HUES48 (cell line): ENCODE measurements around the gene SNRK.

Experiments
- H3K27ac ChIP-seq: one replicate; pipeline ENCODE4 v1.7.0; 2013; ENCODE audit warnings: low read depth, low read length, inconsistent platforms
- H3K27me3 ChIP-seq: 2 replicates; pipeline ENCODE4 v1.6.1; 2013; ENCODE audit warnings: mild to moderate bottlenecking, low read length; ENCODE audit not compliant: control insufficient read depth, insufficient read depth
- H3K36me3 ChIP-seq: 2 replicates; pipeline ENCODE4 v1.6.1; 2013; ENCODE audit warnings: low read length; ENCODE audit not compliant: control insufficient read depth, insufficient read depth
- H3K4me1 ChIP-seq: 2 replicates; pipeline ENCODE4 v1.6.1; 2013; ENCODE audit warnings: mild to moderate bottlenecking, low read length; ENCODE audit not compliant: control insufficient read depth, insufficient read depth
- H3K4me3 ChIP-seq: 2 replicates; pipeline ENCODE4 v1.5.1; 2013; ENCODE audit warnings: mild to moderate bottlenecking, low read depth, low read length
- H3K9ac ChIP-seq: 2 replicates; pipeline ENCODE4 v1.6.1; 2013; ENCODE audit warnings: mild to moderate bottlenecking, low read depth, low read length, moderate library complexity
- H3K9me3 ChIP-seq: 2 replicates; pipeline ENCODE4 v1.6.1; 2013; ENCODE audit warnings: low read length; ENCODE audit not compliant: control insufficient read depth, insufficient read depth

SNRK gene

DNA sequence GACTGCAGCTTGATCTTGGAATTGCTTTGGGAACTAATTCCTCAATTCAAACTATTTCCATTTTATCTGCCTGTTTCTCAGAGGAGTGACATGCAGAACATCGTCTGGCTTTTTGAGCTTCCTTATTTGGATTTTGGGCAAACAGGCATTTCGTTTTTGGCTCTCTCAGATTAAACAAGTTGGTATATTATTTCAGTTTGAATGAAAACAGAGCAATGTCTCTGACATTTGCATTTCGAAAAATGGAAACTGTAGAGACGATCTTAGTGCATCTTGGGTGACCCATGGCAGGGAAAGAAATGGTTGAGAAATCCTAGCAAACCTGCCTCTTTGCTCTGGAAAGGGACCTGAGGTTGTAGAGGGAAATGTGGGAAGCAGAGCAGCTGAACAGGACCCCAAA, 33.0 kb upstream of the SNRK start:
- Histone ChIP-seq H3K4me3 (no peak overlapping the region), H3K4me1 (peaks cover 11% of the 10 kb centered on the region), H3K36me3 (no peaks in the 10 kb centered on the region), H3K9ac (no peak overlapping the region), H3K27ac (no peak overlapping the region), H3K9me3 (no peaks in the 10 kb centered on the region), H3K27me3 (no peaks in the 10 kb centered on the region)

DNA sequence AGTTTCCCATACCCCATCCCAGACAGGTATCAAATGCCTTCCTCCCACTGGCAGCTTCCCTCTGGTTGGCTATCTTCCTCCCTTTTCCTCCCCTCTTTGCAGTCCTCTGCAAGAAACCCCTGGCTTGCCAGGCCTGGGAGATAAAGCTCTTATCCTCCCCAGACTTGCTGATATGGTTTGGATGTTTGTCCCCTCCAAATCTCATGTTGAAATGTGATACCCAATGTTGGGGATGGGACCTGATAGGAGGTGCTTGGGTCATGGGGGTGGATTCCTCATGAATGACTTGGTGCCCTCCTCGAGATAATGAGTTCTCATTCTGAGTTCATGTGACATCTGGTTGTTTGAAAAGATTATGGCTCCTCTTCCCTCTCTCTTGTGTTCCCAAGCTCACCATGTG, 32.2 kb upstream of the SNRK start:
- Histone ChIP-seq H3K9me3 (no peaks in the 10 kb centered on the region), H3K9ac (no peak overlapping the region), H3K27ac (no peak overlapping the region), H3K4me3 (no peak overlapping the region), H3K36me3 (no peaks in the 10 kb centered on the region), H3K4me1 (peaks cover 9% of the 10 kb centered on the region), H3K27me3 (no peaks in the 10 kb centered on the region)

GRCh38 chr3:43255662-43256061, 30.7 kb upstream of the SNRK start:
- Histone ChIP-seq H3K9me3 (no peaks in the 10 kb centered on the region), H3K9ac (no peak overlapping the region), H3K4me3 (no peak overlapping the region), H3K27me3 (no peaks in the 10 kb centered on the region), H3K27ac (no peak overlapping the region), H3K4me1 (peaks cover 14% of the 10 kb centered on the region), H3K36me3 (no peaks in the 10 kb centered on the region)

- H3K4me1 ChIP-seq: 0 out of 2 replicates have a peak, but pooled peaks cover 5% of the 10 kb centered on the region
- no peaks in the 10 kb centered on the region for H3K9me3 ChIP-seq
- no peak overlapping the region for H3K27ac ChIP-seq
- no peaks in the 10 kb centered on the region for H3K36me3 ChIP-seq
- no peak overlapping the region for H3K9ac ChIP-seq
- H3K27me3 ChIP-seq: no peaks in the 10 kb centered on the region
- no peak overlapping the region for H3K4me3 ChIP-seq
These were observed 29.5 kb upstream of the SNRK start for GRCh38 chr3:43256714-43257461.

DNA sequence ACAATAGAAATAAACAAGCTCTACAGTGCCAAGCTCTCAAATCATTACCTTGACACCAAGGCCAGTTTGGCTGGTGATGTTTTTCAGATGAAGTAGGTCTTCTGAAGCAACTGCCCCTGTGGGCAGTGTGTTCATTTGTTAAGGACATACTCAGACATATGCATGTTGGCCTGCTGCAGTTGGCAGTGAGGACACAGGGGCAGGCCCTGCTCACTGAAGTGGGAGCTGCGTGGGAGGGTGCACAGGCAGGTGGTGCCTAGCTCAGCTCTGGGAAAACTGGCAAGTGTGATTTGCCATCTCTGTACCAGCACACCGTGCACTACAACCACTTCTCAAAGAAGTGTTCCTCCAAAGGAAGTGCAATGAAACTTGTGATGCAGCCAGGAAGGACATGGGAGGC, 28.5 kb upstream of the SNRK start:
- Histone ChIP-seq H3K27me3 (no peaks in the 10 kb centered on the region), H3K4me3 (no peak overlapping the region)

DNA sequence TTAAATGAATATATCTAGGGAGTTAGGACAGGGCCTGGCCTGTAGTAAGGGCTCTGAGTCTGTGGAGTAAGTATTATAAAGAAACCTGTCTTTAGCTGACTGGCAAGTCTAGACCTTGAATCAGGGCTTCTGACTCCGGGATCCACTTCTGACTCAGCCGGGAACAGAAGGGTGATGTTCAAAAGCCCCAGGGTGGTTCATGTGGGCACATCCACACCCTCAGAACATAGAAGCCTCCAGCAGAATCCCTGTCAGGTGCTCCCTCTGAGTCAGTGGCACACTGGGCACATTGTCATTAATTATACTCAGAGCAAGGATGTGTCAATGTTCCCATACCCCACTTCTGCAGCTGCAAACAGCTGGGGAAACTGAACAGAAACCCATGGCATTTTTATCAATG, 26.7 kb upstream of the SNRK start:
- H3K4me1 ChIP-seq: 0 out of 2 replicates have a peak, but pooled peaks cover 5% of the 10 kb centered on the region
- H3K36me3 ChIP-seq: no peaks in the 10 kb centered on the region
- H3K4me3 ChIP-seq: no peak overlapping the region
- no peak overlapping the region for H3K27ac ChIP-seq
- no peak overlapping the region for H3K9ac ChIP-seq
- H3K27me3 ChIP-seq: no peaks in the 10 kb centered on the region
- H3K9me3 ChIP-seq: no peaks in the 10 kb centered on the region

More for the DNA sequence above, 28.5 kb upstream of the SNRK start:
- no peak overlapping the region for H3K9ac ChIP-seq
- H3K27ac ChIP-seq: no peak overlapping the region
- no peaks in the 10 kb centered on the region for H3K36me3 ChIP-seq
- 0 out of 2 replicates have a peak, but pooled peaks cover 5% of the 10 kb centered on the region for H3K4me1 ChIP-seq
- H3K9me3 ChIP-seq: no peaks in the 10 kb centered on the region

- H3K9ac ChIP-seq: no peak overlapping the region
- no peaks in the 10 kb centered on the region for H3K27me3 ChIP-seq
- 0 out of 2 replicates have a peak, but pooled peaks cover 5% of the 10 kb centered on the region for H3K4me1 ChIP-seq
- H3K4me3 ChIP-seq: no peak overlapping the region
- H3K36me3 ChIP-seq: no peaks in the 10 kb centered on the region
- H3K27ac ChIP-seq: no peak overlapping the region
- H3K9me3 ChIP-seq: no peaks in the 10 kb centered on the region
These were observed 25.9 kb upstream of the SNRK start for GRCh38 chr3:43260412-43260811.

DNA sequence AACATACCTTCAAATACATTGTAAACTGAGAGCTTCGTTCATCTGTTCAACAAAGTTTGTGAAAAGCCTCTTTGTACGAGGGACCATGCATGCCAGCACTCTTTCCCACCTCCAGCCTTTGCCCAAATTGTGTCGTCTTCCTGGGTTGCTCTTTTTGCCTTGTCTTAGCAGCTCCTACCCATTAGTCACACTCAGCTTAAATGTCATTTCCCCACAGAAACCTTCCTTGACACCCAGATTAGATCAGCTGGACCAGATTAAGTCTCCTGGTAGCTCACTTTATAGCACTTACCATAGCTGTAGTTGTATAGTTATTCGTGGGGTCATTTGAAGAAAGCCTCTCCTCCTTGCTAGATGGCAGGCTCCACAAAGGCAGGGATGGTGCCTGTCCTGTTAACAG, 24.1 kb upstream of the SNRK start:
- Histone ChIP-seq H3K36me3 (no peaks in the 10 kb centered on the region), H3K9ac (no peak overlapping the region), H3K4me1 (0 out of 2 replicates have a peak, but pooled peaks cover 5% of the 10 kb centered on the region), H3K27ac (no peak overlapping the region), H3K9me3 (no peaks in the 10 kb centered on the region), H3K27me3 (no peaks in the 10 kb centered on the region), H3K4me3 (no peak overlapping the region)

DNA sequence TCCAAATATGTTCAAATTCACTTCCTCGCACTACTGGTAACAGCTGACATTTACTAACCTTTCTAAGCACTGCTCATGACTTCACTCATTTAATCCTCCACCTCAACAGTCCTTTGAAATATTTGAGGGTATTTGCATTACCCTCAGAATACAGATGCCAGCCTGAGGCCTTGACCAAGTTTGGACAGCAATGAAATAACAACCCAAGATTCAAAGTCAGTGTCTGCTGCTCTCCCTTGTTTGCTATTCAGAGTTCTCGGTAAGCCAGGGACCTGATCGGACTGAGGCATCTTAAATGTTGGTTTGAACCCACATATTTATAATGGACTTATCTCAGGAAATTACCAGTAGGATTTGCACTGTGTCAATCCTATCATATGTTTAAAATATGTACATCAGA, 19.9 kb upstream of the SNRK start:
- Histone ChIP-seq H3K27me3 (no peaks in the 10 kb centered on the region), H3K27ac (no peak overlapping the region), H3K4me1 (no peaks in the 10 kb centered on the region), H3K36me3 (no peaks in the 10 kb centered on the region), H3K9ac (no peak overlapping the region), H3K9me3 (no peaks in the 10 kb centered on the region), H3K4me3 (no peak overlapping the region)

DNA sequence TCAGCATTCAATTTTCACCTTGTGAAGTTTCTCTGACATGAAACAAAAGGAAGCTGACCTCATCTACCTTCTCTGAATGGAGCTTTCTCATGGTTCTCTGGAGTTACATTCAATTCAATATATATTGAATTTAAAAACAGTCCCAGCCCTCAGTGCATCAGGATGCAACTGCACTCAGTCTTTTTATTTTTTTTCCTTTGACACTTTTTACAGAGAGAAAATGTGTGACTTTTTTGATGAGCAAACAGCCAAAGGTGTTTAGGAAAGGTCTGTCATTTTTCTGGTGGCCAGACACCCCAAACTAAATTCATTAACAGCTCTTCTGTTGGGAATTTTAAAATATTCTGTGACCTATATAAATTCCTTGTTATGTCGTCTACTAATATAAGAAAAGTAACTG, 19.3 kb upstream of the SNRK start:
- H3K4me3 ChIP-seq: no peak overlapping the region
- H3K36me3 ChIP-seq: no peaks in the 10 kb centered on the region
- H3K9me3 ChIP-seq: no peaks in the 10 kb centered on the region
- no peak overlapping the region for H3K9ac ChIP-seq
- H3K4me1 ChIP-seq: no peaks in the 10 kb centered on the region
- no peak overlapping the region for H3K27ac ChIP-seq
- no peaks in the 10 kb centered on the region for H3K27me3 ChIP-seq

DNA sequence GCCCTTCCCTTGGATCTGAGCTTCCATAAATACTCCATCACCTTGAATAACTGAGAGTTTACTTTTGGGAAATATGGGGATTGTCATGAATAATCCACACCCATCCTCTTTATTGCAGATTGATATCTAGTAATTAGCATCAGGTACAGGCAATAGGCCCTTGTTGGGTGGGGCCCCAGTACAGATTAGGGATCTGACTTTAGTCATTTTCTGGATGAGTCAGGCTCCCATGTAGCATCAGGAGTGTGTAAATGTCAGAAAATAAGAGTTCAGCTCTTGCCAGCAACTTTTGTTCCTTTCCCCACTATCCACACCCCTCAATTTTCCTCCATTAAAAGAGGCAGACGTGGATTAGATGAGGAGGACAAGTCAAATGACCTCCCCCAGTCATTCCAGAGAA, 17.7 kb upstream of the SNRK start:
- no peaks in the 10 kb centered on the region for H3K9me3 ChIP-seq
- no peak overlapping the region for H3K4me3 ChIP-seq
- no peak overlapping the region for H3K27ac ChIP-seq
- no peak overlapping the region for H3K9ac ChIP-seq
- H3K27me3 ChIP-seq: no peaks in the 10 kb centered on the region
- no peaks in the 10 kb centered on the region for H3K36me3 ChIP-seq
- no peaks in the 10 kb centered on the region for H3K4me1 ChIP-seq
